ENCODE results near the gene GDPD1. TPM values are rescaled to one million over a fixed set of nuclear protein-coding genes. Genes with fewer than 3 reads are reported as not detected.

Gene GDPD1
- total and polyA plus RNA-seq, 12 donors: 0.95 to 4.8 (median 1.8) TPM

GRCh38 chr17:59238906-59239305, 18.6 kb downstream of the GDPD1 start:
- H3K4me3 ChIP-seq: no peak overlapping the region
- no peaks in the 10 kb centered on the region for H3K36me3 ChIP-seq
- intact Hi-C loops (cut with DNase I): no loop called here
- no peak for DNase-seq
- ATAC-seq: no peak
- TF ChIP-seq CTCF (IDR thresholded peaks at IDR 0.05): no peak
- no peaks in the 10 kb centered on the region for H3K9me3 ChIP-seq
- 92 to 96% methylated on average over 2 of the region's 2 CpGs for WGBS, 2 donors
- H3K27me3 ChIP-seq: no peaks in the 10 kb centered on the region
- H3K4me1 ChIP-seq: no peaks in the 10 kb centered on the region
- H3K27ac ChIP-seq: no peak overlapping the region

GRCh38 chr17:59244081-59244480, 23.8 kb downstream of the GDPD1 start:
- 92 to 93% methylated on average over 6 of the region's 6 CpGs for WGBS, 2 donors
- DNase-seq (no peak), ATAC-seq (no peak)
- Histone ChIP-seq H3K27me3 (no peaks in the 10 kb centered on the region), H3K27ac (no peak overlapping the region), H3K4me1 (no peaks in the 10 kb centered on the region), H3K9me3 (no peaks in the 10 kb centered on the region), H3K4me3 (no peak overlapping the region), H3K36me3 (peaks cover 0 to 18% (median 0%) of the 10 kb centered on the region in 9 donors)
- no peak for TF ChIP-seq CTCF (IDR thresholded peaks at IDR 0.05)
- intact Hi-C loops (cut with DNase I): no loop called here

- no peaks in the 10 kb centered on the region for H3K9me3 ChIP-seq
- TF ChIP-seq CTCF (IDR thresholded peaks at IDR 0.05): no peak
- no peak overlapping the region for H3K4me3 ChIP-seq
- intact Hi-C loops (cut with DNase I): no loop called here
- ATAC-seq: no peak
- WGBS, 2 donors: 87 to 95% methylated on average over 2 of the region's 2 CpGs
- DNase-seq: no peak
- H3K4me1 ChIP-seq: no peaks in the 10 kb centered on the region
- no peak overlapping the region for H3K27ac ChIP-seq
- no peaks in the 10 kb centered on the region for H3K27me3 ChIP-seq
- H3K36me3 ChIP-seq: peaks cover 0 to 16% (median 0%) of the 10 kb centered on the region in 9 donors
Observed at GRCh38 chr17:59254742-59255141, 34.4 kb downstream of the GDPD1 start.

GRCh38 chr17:59257101-59257500, 36.8 kb downstream of the GDPD1 start:
- DNase-seq: no peak
- H3K9me3 ChIP-seq: no peaks in the 10 kb centered on the region
- ATAC-seq: no peak
- no peak overlapping the region for H3K27ac ChIP-seq
- peaks cover 0 to 5% (median 0%) of the 10 kb centered on the region in 9 donors for H3K36me3 ChIP-seq
- no peak for TF ChIP-seq CTCF (IDR thresholded peaks at IDR 0.05)
- no peaks in the 10 kb centered on the region for H3K4me1 ChIP-seq
- 44 to 54% methylated on average over 2 of the region's 2 CpGs for WGBS, 2 donors
- H3K27me3 ChIP-seq: no peaks in the 10 kb centered on the region
- intact Hi-C loops (cut with DNase I): no loop called here
- no peak overlapping the region for H3K4me3 ChIP-seq
